GM18511 (cell line): Measurements from ENCODE around the gene POU2F3.

Experiments
- ATAC-seq: cut with Tn5 transposase; IDR thresholded peaks from one replicate; pipeline ENCODE4 v1.9.1; 2021; ENCODE audit warnings: mild to moderate bottlenecking, moderate library complexity; ENCODE audit not compliant: unreplicated experiment

The POU2F3 gene

DNA sequence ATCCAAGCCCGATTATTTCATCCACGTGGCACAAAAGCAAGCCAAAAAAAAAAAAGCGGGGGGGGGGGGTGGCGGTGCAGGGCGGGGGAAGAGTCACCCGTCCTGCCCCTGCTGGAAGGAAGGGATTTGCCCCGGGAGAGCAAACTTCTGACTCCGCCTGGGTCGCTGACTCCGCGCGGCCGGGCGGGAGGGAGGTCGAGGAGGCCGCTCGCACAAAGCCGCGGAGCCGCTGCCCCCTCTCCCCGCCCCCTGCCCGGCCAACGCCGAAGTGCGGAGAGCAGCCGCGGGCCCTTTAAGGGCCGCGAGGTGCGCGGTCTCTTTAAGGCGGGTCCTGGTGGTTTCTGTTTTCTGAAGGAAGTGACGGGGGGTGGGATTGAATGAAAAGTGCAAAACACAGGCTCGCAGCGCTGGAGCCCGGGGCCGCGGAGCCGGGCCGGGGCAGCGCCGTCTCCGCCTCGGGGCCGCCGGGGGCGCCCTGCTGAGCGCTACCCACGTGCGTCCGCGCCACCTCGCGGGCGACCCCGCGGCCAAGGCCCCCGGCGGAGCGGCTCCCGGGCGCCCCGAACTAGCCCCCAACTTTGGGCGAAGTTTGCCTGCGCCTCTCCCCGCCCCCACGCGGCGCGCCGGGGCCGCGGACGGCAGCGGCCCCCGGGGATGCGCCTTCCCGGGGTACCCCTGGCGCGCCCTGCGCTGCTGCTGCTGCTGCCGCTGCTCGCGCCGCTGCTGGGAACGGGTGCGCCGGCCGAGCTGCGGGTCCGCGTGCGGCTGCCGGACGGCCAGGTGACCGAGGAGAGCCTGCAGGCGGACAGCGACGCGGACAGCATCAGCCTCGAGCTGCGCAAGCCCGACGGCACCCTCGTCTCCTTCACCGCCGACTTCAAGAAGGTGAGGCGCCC, 29.1 kb upstream of the POU2F3 start, which contains the start of gene OAF:
TSS of gene OAF (plus strand) at position 407 of the 896 bp plus-strand sequence. CDS start at position 655, 248 bp downstream.
- ATAC-seq: peak; percentile 88

DNA sequence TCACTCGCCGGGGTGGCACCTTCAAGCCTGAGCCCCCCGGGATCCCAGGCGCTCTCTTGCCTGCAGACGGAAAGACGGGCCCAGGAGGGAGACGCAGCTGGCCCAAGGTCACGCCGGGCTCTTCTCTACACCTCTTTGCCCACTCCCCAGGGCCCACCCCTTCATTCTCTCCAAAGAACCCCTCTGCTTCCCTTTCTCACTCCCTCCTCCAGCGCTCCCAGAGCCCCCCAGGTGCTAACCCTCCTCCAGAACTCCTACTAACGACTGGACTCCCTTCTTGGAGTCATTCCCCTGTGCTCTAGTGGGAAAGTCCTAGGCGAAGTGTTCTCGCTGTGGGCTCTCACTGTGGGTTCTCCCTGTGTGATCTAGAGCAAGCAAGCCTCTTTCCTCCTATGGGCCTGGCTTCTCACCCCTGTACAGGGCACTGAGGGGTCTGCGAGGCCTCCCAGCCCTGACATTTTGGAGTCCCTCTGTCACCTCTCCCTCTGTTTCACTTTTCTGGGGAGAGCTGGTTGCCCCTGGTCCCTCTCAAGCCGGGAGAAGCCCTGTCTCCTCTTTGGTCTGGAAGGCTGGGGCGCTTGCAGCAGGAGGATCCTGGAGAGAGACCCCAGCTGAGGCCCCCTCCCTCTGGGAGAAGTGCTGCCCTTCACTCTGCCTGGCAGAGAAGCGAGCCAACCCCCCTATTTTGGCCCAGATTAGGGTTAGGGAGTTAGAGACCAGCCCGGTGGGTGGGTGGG, 28.2 kb upstream of the POU2F3 start:
- ATAC-seq: peak; percentile 24

DNA sequence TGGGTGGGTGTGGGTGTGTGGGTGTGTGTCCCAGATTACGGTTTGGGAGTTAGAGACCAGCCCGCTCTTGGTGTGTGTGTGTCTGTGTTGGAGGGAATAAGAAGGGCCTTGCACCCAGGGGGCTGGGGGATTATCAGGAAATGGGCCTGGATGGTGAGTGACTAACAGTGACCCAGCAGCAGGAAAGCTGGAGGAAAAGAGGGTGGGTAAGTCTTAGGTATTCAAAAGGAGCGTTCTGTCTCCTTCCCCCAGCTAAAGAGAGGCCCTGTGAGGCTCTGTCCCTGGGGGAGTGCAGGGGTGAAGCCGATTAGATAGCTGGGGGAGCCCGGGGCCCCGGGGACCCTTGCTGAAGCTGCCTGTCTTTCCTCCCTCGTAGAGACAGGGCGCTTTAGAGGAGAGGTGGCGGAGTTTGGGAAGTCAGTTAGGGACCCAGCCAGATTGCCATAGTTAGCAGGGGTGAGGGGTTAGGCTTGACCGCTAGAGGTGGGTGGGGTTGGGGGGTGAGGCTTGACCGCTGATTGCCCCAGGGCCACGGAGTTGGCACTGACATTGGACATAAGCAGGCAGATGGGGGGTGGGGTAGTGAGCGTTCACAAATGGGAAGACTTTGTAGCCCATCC, 27.6 kb upstream of the POU2F3 start:
- no peak for ATAC-seq

DNA sequence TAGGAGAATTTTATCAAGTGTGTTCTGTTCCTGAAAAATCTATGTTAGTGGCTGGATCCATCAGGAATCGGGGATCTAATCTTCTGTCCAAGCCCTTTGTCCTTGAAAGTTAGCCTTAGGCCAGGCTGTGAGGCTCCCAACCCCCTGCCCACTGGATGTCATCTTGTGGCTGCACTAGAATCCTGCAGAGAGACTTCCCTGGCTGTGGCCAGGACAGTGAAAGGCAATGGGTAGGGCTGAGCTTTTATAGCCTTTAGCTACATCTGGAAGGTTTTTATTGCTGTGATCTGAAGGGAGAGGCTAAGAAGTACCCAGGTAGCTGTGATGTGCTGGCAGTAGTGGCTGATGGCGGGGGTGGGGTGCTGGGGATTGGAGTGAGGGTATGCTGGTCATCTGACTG, 27.0 kb upstream of the POU2F3 start:
- ATAC-seq: no peak

DNA sequence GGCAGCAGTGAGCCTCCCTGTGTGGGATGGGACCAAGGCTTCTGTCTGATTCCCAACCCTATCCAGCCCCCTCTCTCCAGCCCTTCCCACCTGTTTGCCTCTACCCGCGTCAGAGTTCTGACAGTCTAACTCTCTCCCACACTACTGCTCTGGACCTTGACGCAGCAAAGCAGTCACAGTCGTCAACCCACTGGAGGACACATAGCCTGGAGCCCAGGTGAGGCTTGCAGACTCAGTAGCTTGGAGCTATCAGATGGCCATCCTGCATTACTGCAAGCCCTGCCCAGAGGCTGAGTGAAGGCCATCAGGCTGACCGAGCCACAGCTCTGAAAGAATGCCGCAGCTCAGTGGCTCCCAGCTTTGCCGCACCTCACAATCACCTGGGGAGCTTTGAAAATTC, 25.4 kb upstream of the POU2F3 start:
- ATAC-seq: no peak

DNA sequence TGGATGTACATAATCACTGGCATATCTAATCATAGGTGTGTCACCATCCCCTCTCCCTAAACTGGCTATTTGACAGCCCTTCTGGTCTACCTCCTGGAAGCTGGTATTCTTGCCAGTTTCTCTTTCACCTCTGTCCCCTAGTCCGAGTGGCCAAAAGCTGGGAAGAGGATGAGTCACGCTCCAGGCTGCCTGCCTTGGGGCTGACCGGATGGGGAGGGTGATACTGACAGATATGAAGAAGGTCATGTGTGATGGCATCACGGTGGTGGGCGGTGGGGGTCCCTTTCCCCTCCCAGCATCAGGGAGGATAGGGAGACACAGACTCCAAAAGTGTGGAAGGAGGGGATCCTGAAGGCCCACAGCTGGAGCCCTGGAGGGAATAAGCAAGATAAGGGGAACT, 24.3 kb upstream of the POU2F3 start:
- no peak for ATAC-seq

DNA sequence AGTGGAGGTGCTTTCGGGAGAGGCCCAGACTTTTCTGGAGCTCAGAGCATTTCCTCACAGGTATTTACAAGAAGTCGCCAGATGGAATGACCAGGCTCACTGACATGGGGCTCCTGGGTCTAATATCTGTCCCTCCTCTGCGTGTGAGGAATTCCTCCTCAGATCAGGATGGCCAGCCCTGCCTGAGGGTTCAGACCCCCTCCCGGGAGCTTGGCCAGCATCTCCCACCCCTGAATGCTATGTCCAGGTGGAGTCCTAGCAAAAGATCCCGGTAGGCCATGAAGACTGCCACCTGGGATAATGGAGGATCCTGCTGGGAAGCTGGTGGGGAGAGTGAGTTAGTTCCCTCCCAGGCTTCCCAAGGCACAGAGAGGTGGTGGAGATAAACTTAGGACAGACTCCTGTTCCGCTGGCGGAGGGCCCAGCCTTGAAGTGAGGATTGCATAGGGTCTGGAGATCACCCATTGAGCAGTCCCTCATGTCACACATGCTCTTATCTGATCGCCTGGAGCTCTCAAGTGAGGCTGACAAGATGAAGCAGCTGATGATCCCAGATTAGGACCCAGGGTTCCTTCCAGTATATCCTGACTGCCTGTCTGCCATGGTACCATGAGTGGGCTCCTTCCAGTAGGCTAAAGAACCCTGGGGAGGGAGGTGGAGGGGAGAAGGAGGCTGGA, 23.4 kb upstream of the POU2F3 start:
- ATAC-seq: no peak

DNA sequence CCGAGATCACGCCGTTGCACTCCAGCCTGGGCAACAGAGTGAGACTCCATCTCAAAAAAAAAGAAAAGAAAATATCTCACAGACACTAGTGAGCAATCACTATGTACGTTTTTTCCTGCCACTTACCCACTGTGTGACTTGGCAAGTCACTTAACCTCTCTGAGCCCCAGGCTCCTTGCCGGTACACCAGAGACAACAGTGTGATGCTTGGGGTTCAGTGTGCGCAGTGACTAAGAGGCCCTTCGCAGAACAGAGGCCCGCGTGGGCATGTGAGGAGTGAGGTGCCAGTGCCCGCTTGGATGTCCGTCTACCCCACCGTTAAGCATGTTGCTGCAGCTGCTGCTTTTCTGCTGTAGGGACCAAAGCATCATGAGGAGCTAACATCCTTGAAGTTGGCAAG, 22.4 kb upstream of the POU2F3 start:
- ATAC-seq: no peak

DNA sequence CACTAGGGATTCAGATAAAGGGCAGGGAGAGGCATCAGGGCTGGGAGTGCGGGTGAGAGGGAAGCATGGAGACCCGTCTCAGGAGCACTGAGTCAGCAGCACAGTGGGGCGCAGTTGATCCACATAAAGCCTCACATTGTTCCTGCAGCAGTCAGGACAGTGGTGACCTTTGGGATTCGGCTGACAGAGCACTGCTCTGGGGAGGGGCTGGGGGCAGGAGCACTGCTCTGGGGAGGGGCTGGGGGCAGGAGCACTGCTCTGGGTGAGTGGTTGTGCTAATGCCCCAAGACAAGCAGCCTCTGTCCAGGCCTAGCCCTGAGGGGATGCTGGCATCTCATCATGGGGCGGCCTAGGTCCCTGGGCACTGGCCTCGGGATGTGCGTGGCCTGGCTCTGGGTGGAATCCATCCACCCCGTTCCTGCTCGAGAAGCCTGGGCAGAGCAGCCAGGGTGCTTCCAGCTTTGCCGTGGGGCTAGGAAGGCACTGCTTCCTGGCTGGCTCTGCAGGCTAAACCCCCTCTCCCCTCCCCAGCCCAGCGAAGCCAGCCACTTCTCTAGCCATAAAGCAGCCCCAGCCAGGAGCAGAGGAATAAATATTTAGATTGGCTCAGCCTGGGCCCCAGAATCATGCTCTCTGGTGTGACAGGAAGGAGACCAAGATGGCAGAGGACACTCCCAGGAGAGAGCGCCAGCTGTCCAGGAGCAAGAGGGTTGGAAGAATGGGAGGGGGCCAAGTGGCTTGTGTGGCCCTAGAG, 21.8 kb upstream of the POU2F3 start:
- ATAC-seq: no peak

DNA sequence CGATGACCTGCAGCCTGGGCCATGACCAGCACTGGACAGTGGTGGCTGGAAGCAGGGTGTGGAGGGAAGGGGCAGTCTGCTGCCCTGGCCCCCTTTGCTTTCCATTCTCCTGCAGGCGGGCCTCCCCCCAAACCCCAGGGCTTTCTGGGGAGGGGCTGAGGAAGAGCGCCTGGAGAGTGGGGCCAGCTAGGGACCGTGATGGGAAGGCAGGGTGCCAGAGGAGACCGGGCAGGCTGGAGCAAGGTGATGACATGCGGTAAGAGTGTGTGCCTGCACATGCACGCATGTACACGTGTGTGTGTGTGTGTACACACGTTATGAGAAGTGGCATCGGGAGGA, 21.3 kb upstream of the POU2F3 start:
- ATAC-seq: no peak

DNA sequence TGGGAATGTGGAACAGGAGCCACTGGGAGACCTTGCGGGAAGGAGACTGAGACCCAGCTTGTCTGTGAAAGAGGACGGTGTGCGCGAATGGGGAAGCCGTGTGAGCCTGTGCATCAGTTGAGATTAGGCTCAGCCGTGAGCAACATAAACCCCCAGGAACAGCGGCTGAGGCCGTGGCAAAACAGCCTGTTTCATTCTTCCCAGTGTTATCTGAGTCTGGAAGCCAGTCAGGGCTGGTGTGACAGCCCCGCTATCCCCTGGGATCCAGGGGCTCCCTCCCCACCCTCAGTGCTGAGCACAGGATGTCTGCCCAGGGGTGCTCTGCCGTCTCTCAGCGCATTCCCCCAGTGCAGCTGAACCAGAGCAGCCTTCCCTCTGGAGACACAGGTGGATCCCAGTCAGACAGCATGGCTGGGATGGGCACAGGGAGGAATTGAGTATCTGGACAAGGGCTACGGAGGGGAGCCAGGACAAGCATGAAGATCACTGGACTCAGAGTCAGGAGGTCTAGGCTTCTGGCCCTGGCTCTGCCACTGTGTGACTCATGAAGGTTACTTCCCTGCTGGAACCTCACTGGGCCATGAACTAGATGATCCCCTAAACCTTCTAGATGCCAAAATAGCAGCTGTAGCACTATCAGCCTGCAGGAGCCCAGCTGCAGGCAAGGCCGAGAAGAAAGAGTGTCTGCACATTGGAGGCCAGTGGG, 20.6 kb upstream of the POU2F3 start:
- no peak for ATAC-seq

DNA sequence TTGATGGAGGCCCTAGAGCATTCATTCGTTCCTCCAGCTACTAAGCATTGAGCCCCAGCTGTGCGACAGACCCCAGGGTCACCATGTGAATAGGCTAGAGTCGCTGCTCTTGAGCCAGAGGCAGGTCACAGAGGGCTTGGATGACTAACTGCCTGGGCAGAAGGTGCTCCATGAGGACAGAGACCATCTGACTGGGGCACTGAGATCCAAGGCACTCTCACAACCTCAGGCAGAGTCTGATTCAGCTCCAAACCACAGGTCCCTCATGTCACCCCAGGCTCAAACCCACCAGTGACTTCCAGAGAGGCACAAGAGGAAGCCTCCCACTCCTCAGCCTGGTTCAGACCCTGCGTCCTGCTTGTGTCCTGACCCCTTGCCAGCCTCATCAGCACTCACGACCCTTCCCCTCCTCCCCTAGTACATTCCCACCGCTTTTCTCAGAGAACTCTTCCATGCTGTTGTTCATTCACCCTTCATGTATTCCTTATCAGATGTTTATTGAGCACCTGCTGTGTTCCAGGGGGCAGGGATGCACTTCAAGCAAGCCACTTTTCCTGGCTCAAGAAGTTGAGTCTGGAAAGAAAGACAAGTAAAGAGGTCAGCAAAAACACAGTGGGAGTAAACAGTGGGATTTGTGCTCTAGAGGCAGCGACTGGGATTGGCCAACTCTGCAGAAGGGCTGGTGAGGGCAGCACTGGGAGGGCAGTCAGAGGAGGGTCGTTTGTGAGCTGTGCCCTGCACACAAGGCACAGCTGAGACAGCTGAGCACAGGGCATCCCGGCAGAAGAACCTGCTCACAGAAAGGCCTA, 19.8 kb upstream of the POU2F3 start:
- no peak for ATAC-seq

DNA sequence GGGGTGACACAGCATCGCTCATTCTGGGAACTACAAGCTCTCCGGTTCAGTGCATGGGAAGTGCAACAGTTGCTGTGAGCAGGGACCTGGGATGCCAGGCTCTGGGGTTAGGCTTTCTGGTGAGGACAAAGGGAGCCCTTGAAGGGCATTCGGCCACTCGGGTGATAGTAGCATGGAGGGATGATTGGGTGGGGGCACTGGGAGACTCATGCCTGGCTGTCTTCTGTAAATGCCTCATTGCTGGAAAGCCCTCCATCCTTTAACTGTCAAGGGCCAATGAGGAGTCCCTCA, 19.2 kb upstream of the POU2F3 start:
- no peak for ATAC-seq

DNA sequence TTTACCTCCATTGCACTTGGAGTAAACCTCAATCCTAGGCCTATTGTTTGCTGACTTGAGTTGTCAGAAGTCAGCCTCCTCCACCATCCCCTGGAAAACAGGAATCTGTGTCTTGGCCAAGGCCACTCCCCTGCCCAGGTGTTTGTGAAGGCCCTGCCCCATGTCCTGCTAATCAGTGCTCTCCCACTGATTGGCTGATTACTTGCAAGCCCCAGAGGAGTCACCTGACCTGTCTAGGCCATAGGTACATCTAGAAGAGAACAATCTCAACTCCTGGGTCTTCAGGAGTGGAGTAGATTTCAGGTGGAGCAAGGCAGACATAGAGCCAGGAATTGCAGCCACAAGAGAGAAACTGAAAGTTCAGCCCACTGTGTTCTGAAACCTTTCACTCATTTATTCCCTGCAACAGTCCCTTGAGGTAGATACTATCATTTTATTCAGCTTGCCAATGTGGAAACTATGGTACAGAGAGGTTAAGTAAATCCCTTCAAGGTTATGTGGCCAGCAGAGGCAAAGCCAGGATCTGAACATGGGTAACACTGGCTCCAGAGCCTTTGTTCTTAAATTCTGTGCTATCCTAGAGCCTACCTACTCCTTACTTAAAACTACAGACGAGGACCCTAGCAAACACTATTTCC, 18.7 kb upstream of the POU2F3 start:
- no peak for ATAC-seq

DNA sequence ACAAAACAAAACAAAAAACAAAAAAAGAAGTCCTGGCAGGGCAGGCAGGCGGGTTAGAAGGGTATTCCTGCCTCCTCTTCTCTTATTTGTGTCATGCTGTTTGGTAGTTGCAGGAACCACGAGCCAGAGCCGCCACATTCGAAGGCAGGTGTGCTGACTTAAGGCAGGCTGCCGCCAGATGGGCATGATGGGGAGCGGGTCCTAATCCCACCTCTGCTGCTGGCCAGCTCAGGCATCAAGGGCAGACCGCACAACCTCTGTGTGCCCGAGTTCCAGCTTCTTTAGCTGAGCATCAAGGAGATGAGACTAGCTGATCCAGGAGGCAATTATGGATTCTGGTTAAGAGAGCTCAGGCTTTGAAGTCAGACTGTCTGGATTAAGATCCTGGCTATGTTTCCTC, 17.0 kb upstream of the POU2F3 start:
- ATAC-seq: no peak

DNA sequence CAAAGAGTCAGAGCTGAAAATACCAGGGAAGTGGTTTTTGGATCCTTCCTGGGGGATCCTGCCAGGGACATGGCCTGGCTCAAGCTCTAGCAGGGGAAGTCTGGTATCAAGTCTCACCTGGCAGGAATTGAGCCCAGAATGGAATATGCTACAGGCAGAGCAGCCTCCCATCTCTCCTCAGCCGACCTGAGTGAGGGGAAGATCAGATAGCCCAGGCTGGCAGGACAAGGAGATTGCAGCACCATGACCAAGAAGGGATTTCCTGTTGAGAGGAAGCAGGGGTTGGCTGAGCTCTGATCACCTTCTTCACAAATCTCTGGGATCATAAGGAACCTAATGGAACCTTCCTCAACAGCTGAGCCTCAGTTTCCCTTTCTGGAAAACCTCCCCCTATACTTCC, 16.1 kb upstream of the POU2F3 start:
- ATAC-seq: no peak

DNA sequence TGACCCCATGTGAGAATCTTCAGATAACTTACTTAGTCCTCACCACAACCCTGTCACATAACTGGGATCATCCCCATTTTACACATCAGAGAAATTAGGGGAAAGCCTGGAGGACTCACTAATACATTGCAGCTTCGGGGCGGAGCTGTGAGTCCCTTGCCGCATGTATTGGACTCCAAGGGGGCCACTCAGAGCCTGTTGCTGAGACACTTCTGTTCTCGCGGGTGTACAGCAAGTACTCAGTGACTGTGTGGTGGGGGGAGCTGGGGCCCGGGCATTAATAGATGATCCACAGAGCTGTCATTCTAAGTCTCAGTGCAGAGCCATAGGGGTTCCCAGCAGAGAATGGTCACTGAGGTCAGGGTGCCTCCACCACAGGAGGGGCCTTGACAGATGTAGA, 15.6 kb upstream of the POU2F3 start:
- ATAC-seq: no peak

DNA sequence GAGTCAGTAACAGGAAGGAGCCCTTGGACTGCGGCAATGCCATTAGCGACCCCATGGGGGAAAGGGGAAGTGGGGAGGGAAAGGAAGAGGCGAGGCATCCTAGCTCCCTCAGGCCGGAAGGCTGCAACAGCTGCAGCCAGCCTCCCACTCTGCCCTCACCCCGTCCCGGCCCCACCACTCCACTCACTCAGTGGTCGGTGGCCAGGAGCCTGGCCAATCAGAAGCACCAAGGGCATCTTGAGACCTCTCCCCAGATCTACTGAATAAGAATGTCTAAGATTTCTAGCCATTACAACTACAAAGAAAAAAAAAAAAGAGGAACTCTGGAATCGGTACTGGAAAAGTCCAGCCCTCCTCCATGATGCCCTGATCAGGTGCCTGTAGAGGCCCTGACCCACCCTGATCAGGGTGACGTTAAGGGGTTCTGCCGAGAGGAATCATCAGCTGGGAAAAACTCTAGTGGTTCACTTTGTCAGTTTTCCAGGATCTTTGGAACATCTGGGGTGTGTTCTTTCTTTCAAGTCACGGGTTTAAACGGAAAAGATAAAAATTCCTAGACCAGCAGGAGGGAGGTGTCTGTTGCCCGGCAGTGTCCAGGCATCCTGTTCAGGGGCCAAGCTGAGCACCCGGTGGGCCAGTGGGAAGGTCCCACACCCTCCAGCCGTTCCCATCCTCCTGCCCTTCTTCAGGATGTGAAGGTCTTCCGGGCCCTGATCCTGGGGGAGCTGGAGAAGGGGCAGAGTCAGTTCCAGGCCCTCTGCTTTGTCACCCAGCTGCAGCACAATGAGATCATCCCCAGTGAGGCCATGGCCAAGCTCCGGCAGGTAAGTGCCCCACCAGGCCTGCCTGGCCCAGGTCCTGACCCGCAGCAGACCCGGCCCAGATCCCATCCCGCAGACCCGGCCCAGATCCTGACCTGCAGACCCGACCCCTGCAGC, 14.7 kb upstream of the POU2F3 start:
- no peak for ATAC-seq
